Hematopoietic multipotent progenitor cell treated with erythropoietin and hydrocortisone succinate and interleukin-3 and kit ligand, for 15 days (in vitro differentiated cells): ENCODE measurements around the gene ST3GAL3.
A peak's percentile ranks its signal among the peaks of the same experiment; 100 is the strongest.

Experiments
- DNase-seq: peaks from one replicate; pipeline ENCODE4 v3.0.0-alpha.2; 2015; ENCODE audit warnings: low spot score

ST3GAL3 gene

DNA sequence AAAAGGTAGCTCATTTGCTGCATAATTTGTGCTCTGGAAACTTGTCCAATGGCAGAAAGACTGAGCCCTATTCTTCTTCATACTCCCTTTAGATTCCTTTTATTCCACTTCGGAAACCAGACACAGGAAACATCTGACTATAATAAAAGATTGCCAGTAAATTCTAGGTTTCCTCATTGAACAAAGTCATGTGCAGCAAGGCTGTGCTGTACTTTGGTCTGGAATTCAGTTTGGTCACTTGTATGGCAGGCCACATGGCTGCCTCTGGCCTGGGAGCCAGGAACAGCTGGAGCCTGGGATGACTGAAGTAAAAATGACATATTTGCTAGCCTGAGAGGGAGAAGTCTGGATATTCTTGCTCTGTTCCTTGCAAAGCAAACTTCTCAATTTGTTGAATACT is 79.6 kb downstream of the ST3GAL3 start:
- DNase-seq: no peak

DNA sequence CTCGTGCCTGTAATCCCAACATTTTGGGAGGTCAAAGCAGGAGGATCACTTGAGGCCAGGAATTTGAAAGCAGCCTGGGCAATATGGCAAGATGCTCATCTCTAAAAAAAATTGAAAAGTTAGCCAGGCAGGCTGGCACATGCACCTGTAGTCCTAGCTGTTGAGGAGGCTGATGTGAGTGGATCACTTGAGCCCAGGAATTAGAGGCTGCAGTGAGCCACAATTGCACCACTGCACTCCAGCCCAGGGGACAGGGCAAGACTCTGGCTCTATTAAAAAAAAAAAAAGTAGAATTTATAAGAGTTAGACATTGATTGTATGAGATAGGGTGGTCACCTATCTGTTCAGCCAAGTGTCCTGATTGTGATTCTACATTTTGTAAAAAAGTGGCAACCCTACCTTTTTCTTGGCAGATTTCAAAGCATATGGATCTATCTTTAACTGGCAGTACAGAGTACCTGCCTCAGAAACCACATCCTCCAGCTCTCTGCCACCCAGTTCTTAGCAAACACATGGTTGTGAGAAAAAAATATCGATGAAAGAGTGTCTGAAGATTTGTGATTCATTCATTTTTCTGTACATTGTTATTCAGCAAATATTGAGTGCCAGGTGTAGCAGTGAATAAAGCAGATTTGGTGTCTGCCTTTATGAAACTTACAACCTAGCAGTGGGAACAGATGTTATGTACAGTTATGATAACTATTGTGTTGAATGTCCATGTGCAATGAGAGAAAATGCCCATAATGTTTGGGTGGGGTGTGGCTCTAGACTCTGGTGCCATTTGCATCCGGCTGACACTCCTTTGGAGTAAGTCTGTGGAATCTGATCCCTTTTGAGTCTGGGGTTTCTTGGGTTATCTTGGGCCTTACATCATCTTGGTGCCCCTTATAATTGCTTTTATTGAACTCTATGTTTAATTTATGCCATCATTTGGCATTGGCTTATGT is 82.5 kb downstream of the ST3GAL3 start:
- DNase-seq: no peak

DNA sequence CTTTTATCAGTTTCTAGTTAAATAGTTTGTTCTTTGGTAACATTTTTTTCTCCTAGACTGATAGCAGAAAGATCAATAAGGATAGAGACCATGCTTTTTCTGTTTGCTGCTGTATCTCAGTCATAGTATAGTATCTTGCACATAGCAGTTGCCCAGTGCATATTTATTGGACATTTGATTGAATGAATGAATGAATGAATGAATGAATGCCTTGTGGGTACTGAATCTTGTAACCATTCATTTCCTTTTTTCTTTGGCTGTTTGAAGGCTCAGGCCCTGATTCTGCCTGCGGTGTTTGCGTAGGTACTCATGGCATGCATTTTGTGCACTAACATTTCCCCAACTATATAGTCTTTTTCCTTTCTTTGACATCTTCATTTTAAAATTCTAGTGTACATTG is 83.9 kb downstream of the ST3GAL3 start:
- DNase-seq: no peak

DNA sequence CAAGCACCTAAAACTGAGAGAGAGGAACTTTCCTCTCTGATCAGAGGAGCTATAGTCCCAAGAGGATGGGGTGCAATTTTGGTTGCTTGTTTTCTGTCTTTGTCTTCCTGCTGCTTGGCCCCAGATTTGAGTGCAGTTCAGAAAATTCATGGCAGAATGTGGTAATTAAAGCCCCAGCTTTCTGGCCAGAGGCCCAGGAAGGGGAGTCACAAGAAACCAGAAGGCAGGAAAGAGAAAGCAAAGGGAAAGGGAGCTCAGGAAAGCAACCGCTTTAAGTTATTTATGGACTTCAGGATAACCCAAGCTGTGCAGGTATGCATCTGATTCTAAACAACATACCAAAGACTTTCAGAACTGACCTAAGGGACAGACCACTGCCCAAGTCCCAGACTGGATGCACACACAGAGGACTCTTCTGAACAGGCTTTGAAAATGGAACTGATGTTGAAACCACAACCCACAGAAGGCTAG is 88.8 kb downstream of the ST3GAL3 start:
- no peak for DNase-seq

DNA sequence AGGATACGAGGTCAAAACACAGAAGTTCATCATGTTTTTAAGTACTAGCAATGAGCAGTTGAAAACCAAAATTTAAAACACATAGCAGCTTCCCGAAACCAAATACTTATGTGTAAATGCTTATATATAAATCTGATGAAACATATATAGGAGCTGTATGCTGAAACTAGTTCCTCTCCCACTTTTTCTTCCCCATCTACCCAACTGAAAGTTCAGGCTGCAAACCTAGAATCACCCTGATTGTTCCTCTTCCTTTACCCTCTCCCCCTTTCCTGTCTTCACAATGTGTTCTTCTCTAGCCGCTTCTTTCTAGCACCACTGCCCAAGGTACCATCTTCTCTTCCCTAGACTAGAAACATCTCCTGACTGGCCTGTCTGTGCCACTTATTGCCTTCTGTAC is 90.6 kb downstream of the ST3GAL3 start:
- DNase-seq: no peak

DNA sequence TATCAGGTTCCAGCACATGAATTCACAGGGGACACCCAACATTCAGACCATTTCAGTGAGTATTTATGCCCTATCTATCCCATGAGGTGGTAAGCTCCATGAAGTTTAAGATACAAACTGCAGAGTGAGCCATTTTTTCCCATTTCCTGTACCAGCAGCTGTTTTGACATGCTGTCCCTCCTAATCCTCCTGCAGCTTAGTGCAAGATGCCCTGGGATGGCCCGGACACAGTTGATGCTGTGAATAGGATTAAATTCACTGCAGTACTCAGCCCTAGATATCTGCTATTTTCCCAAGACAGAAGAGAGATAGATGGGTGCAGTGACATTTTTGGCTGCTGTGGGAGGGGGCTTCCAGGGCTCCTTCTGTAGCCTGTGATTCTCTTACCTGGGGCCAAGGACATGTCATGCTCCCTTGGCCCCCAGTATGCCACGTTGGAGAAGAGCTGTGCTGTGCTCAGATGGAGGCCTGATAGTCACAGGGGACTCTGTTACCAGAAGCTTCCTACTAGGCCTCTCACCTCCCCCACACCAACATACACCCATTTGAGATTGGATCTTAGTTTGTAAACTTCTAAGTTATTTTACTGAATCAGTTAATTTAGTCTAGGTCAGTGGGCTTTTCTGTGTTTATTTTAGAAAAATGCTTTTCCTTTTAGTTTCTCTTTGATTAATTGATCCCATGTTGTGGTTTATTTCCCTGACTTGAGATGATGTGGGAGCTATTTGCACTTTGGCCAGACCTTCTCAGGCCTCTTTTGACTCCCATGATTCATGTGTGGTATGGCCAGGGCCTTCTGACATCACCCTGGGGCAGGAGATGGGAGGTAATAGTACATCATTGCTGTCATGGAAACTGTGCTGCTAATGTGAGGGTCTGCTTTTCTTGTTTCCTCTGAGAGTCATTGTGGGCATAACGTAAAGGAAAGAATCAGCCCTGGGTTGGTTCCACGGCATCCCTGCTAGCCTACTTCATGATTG is 92.6 kb downstream of the ST3GAL3 start:
- DNase-seq: no peak

DNA sequence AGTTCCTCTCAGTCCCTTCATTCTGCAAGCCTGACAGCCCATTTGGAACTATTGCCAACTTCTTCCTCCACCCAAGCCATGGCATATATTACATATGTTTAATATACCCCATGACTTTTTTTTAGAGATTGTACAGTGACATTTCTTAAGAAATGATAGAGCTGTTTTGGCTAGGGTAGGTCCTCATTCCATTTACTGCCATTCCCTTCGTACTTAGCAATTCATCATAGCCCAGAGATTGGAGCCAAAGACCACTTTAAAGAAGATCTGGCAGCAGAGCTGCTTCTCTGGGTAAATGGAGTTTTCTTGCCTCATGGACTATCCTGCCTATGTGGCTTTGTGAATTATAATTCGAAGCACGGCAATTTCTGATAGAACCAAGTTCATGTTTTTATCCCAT is 93.4 kb downstream of the ST3GAL3 start:
- DNase-seq: no peak

DNA sequence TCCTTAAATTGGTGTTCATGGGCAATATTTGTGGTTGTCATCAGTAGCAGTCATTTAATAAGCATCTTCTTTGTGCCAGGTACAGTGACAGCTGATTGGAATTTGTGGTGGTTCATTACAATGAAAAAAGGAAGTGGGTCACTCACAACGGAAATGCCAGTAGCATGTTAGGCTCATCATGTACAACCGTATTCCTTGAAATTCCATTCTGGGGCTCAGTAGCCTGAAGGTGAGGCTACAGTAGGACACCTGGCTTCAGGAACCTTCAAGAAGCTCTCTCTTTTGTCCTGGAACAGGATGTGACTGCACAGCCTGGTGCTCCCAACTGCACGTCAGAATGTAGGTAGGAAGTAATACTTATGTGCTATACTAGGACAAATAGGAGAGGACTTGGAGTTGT is 93.9 kb downstream of the ST3GAL3 start:
- DNase-seq: no peak

DNA sequence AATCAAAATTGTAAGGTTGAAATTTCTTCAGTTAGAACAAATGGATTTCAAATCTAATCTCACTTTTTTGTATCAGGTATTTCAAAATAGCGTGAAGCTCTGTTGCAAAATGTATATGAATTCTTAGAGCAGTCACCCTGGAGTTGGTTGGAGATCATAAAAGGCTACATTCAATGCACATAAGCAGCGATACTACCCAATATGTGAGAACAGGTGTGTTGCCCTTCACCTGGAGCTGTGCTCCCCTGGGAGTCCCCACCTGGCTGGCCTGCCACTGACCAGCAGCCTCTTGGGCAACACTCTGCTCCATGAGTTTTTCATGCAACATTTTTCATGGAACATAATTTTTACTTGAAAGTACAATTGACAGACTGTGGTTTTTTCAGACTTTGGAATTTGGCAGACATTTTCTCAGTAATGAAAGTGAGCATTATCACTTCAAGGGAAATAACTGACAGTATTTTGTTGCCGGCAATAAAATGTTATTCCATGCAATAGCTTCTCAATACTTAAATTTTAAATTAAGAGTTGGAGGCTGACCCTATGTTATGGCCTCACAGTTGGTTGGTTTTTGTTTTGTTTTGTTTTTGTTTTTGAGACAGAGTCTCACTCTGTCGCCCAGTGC is 95.1 kb downstream of the ST3GAL3 start:
- DNase-seq: no peak

DNA sequence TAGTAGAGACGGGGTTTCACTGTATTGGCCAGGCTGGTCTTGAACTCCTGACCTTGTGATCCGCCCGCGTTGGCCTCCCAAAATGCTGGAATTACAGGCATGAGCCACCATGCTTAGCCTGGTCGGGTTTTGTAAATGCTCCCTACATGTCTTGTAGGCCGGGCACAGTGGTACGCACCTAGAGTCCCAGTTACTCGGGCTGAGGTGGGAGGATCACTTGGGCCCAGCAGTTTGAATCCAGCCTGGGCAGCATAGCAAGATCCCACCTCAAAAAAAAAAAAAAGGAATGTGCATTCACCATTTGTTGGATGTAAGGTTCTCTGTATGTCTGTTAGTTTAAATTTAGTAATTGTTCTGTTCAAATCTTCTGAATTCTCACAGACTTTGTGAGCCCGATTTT is 95.8 kb downstream of the ST3GAL3 start:
- no peak for DNase-seq

DNA sequence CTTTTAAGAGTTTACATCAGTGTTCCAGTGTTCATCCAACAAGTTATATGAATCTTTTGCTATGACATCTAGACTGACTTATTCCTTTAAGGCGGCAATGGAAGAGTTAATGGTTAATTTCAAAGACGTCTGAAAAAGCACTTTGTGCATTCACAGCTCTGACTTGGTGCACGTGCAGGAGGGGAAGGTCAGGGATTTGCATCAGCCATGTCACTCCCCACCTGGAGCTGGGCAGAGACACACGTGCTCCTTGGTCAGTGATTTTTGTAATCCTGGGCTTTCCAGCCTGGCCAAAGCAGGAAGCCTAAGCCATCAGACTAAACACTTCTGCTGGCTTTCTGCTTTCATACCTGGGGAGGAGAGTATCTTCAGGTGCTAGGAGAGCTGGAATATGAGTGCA is 96.3 kb downstream of the ST3GAL3 start:
- no peak for DNase-seq

DNA sequence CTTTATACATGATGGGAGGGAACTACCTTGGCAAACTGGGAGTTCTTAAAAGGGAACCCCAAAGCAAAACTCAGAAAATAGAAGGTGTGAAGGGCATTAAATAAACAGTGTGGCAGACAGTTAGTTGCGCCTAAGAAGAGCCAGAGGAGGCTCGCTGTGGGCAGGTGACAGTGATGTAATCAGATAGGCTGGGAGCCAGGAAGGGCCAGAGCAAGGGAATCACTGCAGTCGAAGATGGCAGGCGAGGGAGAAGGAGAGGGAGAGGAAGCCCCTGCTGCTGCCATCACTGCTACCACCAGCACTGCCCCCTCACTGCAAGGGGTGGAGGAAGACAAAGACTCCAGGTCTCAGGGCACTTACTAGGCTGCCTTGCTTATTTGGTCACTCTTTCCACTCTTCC is 97.2 kb downstream of the ST3GAL3 start:
- DNase-seq: no peak

DNA sequence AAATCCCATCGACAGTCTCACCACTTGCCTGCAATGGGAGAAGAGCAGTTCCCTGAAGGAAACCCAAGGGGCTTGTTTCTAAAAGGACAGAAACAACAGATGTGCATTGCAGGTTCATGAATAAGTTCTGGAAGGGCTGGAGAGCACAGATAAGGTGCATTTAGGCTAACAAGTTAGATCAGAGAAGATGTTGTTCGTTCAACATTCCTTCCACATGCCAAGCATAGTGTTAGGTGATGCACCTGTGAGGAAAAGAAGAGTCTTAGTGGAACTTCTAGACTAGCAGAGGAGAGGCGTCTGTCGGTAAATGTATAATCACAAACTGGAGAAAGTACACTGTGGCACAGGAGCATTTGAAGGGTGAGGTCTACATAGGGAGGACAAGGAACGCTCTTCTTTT is 98.0 kb downstream of the ST3GAL3 start:
- DNase-seq: no peak

DNA sequence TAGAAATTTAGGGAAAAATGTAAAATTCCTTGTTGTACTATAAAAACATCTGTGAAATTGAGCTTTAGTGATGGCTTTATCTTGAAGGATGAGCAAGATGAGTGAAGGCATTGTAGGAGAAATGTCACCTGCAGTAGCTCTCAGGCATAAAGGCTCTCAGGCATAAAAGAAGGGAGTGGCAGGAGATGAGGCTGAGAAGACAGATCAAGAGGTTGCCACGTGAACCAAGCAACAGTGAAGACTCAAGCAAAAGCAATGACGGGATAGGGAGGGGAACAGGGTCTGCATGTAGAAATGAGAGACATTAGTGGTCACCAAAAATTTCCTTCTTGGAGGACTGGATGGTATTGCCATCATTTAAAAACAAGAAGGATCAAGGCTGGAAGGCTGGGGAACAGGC is 98.8 kb downstream of the ST3GAL3 start:
- DNase-seq: no peak

DNA sequence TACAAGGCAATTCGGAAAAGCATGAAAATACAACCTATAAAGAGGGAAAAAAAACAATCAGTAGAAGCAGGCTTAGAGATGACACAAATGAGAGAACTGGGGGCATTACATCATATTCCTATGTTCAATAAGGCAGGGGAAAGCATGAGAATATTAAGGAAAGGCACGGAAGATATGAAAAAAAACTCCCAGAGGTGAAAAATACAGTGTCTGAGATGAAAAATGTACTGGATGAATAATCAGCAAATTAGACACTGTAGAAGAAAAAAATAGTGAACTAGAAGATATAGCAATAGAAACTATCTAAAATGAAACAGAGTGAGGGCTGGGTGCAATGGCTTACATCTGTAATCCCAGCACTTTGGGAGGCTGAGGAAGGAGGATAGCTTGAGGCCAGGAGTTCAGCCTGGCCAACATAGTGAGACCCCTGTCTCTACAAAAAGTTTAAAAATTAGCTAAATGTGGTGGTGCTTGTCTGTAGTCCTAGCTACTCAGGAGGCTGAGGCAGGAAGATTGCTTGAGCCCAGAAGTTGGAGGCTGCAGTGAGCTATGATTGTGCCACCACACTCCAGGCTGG is 101.8 kb downstream of the ST3GAL3 start:
- DNase-seq: no peak

DNA sequence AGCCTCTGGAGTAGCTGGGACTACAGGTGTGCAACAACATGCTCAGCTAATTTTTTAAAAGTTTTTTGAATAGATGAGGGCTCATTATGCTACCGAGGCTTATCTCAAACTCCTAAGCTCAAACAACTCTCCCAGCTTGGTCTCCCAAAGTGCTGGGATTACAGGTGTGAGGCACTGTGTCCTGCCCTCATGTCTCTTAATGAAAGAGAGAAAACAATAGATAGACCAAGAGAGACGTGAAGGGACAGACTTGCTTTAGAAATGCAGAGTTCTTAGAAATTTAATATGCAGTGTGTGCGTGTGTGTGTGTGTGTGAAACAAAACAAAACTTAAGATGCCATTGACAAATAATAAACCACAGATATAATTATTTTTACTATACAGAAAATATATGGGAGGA is 105.2 kb downstream of the ST3GAL3 start:
- no peak for DNase-seq

DNA sequence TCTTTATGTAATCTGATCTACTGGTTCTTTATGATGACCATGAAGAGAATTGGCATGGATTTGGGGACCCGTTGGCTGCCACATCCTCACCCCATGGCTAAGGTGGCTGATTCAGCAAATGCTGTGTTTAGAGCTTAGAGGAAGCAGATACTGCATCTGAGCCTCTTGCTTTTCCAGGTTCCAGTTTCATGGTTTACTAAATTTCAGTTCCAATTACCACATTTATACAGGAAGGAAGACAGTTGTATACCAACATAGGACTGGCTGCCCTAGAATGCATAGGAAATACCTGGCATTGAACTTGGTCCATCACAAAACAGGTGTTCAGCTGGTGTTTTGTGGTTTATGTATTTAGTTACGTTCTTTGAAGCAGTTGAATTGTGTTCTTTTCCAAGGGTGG is 107.1 kb downstream of the ST3GAL3 start:
- no peak for DNase-seq

DNA sequence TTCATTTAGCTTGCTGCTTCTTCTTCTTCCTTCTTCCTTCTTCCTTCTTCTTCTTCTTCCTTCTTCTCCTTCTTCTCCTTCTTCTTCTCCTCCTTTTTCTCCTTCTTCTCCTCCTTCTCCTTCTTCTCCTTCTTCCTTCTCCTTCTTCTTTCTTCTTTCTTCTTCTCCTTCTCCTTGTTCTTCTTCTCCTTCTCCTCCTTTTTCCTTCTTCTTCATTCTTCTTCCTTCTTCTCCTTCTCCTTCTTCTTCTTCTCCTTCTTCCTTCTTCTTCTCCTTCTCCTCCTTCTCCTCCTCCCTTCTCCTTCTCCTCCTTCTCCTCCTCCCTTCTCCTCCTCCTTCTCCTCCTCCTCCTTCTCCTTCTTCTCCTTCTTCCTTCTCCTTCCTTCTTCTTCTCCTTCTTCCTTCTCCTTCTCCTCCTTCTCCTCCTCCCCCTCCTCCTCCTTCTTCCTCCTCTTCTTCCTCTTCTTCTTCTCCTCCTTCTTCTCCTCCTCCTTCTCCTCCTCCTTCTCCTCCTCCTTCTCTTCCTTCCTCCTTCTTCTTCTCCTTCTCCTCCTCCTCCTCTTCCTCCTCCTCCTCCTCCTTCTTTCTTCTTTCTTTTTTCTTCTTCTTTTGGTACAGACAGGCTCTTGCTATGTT is 110.1 kb downstream of the ST3GAL3 start:
- no peak for DNase-seq

DNA sequence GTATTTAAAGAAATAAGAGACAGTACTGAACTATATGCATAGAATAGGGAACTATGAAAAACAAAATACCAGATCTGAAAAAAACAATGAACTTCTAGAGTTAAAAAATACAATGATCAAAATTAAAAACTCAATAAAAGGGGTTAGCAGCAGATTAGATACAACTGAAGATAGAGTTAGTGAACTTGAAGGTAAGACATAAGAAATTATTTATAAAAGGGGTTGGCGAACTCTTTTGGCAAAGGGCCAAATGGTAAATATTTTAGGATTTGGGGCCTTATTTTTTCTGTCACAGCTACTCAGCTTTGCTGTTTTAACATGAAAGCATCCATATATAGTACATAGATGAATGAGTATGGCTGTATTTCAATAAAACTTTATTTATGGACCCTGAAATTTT is 111.4 kb downstream of the ST3GAL3 start:
- DNase-seq: peak; percentile 11

DNA sequence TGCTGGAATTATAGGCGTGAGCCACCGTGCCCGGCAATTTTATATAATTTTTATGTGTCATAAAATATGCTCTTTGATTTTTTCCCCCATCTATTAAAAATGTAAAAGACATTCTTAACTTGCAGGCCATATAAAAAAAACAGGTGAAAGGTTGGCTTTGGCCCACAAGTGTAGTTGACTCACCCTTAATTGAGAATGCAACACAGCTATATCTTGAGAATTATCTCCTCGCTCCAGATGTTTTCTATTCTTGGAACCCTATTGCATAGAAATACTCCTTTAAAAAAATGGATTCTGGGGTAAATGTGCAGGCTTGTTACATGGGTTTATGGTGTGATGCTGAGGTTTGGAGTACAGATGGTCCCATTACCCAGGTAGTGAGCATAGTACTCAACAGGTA is 112.0 kb downstream of the ST3GAL3 start:
- peak; percentile 67 for DNase-seq

DNA sequence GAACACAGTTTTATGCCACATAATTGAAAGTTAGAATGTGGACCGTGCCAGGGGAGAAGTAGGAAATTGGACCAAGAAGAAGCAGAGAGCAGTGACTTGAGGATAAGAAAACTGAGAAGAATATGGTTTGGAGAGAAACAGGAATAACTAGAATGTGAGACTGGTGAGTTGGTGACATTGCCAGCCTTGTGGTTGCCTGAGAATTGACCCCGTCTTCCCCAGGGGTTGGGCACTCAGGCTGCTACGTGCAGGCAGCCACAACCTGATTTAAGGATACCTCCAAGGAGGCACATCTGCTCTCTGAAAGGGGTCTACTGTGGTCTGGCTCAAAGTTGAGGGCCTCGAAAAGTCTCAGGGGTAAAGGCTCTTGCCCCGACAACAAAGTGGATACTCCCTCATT is 114.1 kb downstream of the ST3GAL3 start:
- DNase-seq: no peak
